ENCODE data around the gene PI4K2A.

PI4K2A gene

DNA sequence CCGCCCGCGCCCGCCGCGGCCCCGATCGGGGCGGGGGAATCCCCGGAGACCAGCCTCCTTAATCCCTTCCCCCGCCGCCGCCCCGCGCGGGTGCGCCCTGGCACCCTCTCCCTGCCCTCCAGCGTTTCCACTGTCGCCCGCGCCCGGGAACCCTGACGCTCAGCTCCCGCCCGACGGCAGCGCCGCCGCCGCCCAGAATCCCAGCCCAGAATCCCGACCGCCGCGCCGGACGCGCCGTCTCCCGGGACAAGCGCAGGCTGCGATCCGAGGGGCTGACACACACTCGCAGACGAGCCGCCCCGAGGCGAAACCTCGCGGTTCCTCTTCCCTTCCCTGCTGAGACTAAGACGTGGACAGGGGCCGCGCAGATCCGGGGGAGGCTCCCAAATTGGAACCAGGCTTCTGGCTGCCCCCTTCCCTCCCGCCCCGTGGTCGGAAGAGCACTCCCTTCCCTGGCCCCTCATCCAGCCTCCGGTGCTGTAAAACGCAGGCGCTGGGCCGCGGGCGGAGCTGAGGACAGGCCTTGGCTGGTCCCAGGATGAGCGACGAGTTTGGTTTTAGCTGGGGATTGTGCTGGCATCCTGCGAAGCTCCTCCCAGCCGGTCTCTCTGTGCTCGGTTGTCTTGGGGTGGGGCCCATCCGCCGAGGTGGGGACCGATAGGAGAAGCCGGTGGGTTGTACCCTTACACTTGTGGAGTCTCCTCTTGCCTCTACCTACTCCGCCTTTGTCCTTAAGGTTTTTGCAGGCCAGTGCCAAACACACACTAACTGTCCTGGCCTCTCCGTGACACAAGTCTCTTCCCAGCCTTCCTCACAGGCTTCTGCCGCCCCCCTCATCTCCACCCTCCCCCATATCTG, 74.2 kb downstream of the PI4K2A start:
- peak overlapping the region; percentile 80 for H3K4me3 ChIP-seq (ENCODE audit: low read depth, low read length)
- TF ChIP-seq, protein P1, sequence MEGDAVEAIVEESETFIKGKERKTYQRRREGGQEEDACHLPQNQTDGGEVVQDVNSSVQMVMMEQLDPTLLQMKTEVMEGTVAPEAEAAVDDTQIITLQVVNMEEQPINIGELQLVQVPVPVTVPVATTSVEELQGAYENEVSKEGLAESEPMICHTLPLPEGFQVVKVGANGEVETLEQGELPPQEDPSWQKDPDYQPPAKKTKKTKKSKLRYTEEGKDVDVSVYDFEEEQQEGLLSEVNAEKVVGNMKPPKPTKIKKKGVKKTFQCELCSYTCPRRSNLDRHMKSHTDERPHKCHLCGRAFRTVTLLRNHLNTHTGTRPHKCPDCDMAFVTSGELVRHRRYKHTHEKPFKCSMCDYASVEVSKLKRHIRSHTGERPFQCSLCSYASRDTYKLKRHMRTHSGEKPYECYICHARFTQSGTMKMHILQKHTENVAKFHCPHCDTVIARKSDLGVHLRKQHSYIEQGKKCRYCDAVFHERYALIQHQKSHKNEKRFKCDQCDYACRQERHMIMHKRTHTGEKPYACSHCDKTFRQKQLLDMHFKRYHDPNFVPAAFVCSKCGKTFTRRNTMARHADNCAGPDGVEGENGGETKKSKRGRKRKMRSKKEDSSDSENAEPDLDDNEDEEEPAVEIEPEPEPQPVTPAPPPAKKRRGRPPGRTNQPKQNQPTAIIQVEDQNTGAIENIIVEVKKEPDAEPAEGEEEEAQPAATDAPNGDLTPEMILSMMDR (IDR thresholded peaks at IDR 0.05; ENCODE audit: insufficient read depth, low read depth, low read length, missing control alignments), result no peak
- peak; percentile 60 for DNase-seq (ENCODE audit: low read depth)

DNA sequence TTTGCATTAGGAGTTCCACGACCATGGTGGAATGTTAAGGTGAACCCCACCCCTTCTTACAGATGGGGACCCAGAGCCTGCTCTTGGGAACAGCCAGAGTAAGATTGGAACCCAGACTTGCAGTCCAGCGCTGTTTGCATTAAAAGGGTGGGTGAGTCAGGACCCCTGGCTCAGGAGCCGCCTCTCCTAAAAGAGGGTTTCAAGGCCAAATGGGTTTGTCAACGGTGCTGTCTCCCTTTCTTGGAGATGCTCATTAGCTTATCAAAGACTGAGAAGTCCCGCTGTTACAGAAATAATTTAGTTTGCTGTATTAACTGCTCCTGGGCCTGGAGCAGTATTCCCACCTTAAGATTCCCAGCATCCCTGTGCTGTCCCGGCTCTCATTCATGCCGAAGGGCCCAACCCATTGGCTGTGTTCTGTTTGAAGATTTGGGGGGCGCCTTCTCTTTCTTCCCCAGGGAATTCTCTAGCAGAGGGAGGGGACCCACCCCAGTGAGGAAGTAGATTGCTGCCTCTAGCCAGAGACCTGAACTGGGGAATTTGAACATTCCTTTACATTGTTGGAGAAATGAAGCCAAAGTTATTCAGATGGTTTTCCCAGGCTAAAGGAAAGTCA, 74.9 kb downstream of the PI4K2A start:
- TF ChIP-seq, protein P1 (IDR thresholded peaks at IDR 0.05; ENCODE audit: insufficient read depth, low read depth, low read length, missing control alignments), result no peak
- DNase-seq (ENCODE audit: low read depth), result no peak
- H3K4me3 ChIP-seq (ENCODE audit: low read depth, low read length), result no peak overlapping the region

DNA sequence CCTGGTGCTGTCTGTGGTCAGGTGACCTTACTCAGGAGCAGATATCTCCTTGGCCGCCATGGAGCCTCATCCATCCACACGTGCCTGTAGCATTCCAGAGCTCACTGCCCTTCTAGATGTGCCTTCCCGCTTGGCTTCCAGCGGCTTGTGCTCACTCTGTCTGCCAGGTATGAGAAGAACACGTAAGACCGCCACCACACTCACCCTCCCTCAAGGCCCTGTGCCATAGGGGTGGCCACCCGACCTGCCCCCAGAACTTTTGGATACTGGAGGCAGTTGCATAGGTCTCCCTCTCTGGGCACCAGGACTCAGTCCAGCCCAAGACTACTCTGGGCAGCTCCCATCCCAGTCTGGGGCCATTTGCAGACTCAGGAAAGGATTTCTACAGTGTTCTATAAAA, 77.2 kb downstream of the PI4K2A start:
- TF ChIP-seq, protein P1 (IDR thresholded peaks at IDR 0.05; ENCODE audit: insufficient read depth, low read depth, low read length, missing control alignments), result no peak
- no peak overlapping the region for H3K4me3 ChIP-seq (ENCODE audit: low read depth, low read length)
- DNase-seq (ENCODE audit: low read depth), result no peak

DNA sequence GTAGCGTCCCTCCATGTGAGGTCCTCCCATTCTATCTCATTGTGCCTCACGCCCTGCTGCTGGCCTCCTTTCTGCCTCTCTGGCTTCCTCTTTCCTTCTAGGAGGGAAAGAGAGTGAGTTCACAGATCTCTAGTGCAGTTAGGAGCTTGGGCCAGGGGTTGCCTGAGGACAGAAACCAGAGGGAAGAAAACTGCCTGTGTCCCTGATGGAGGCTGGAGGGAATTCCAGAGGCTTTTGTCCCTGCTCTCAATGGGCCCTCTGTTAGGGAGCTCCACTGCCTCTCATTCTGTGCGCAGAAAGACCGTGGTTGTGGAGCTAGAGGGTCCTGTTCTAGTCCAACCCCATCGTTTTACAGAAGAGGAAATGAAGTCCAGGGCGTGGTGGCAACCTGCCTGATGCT, 77.7 kb downstream of the PI4K2A start:
- no peak for DNase-seq (ENCODE audit: low read depth)
- H3K4me3 ChIP-seq (ENCODE audit: low read depth, low read length), result no peak overlapping the region
- TF ChIP-seq, protein P1 (IDR thresholded peaks at IDR 0.05; ENCODE audit: insufficient read depth, low read depth, low read length, missing control alignments), result no peak

DNA sequence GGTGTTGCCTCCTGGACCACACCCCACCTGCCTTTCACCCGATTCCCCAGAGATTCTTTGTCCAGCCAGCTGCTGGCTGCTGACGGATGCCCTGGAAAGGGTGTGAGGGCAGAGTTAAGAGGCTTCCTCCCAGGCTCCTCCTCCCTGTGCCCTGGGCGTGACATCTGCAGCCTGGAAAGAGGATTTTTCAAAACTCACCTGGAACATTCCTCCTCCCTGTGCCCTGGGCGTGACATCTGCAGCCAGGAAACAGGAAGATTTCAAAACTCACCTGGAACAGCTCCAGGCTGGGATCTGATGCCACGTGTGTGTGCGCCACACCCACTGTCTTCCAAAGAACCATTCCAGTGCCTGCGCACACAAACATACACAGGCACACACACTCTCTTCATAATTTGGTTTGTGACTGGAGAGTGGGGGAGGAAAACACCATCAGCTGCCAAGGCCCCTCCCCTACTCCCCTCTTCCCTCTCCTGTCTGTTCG, 78.2 kb downstream of the PI4K2A start:
- H3K4me3 ChIP-seq (ENCODE audit: low read depth, low read length), result no peak overlapping the region
- no peak for DNase-seq (ENCODE audit: low read depth)
- TF ChIP-seq, protein P1 (IDR thresholded peaks at IDR 0.05; ENCODE audit: insufficient read depth, low read depth, low read length, missing control alignments), result no peak

DNA sequence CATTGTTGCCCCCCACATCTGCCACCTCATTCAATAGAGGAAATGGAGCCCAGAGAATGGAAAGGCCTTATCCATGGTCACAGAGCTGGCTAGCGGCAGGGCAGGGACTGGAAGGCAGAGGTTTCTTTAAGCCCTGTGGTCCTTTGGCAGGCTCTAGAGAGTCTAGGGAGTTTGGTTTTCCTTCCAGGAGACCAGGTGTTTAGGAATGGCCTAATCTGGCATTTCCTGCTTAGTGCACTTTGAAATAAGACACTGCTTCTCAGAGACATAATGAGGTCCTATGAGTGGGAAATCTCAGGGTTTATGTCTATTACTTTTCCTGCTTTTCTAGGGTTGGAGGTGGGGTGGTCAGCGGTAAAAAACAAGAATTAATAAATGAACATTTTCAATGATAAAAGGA, 79.1 kb downstream of the PI4K2A start:
- DNase-seq (ENCODE audit: low read depth), result no peak
- H3K4me3 ChIP-seq (ENCODE audit: low read depth, low read length), result no peak overlapping the region
- TF ChIP-seq, protein P1 (IDR thresholded peaks at IDR 0.05; ENCODE audit: insufficient read depth, low read depth, low read length, missing control alignments), result no peak

All from GM12865 (cell line).